Nephron (organoid): Measurements from ENCODE around the gene ITGB1BP1.

Source experiments
- H3K27ac Mint-ChIP-seq, 3 experiments: 2 replicates each; pipeline ENCODE4 v1.8.0; 2020; ENCODE audit warnings: mixed read lengths in 3 of 3, mild to moderate bottlenecking in 2 of 3, moderate library complexity in 1 of 3
- H3K27me3 Mint-ChIP-seq: 2 replicates; pipeline ENCODE4 v1.8.0; 2021; ENCODE audit warnings: low read depth, mild to moderate bottlenecking, moderate library complexity, mixed read lengths
- H3K36me3 Mint-ChIP-seq: 2 replicates; pipeline ENCODE4 v1.8.0; 2020; ENCODE audit warnings: low read depth, mixed read lengths
- H3K4me1 Mint-ChIP-seq: 2 replicates; pipeline ENCODE4 v1.8.0; 2020; ENCODE audit warnings: mixed read lengths
- H3K4me3 Mint-ChIP-seq, 3 experiments: 2 replicates each; pipeline ENCODE4 v1.8.0; 2020; ENCODE audit warnings: mild to moderate bottlenecking in 3 of 3, mixed read lengths in 3 of 3, moderate library complexity in 2 of 3
- H3K9me3 Mint-ChIP-seq: 2 replicates; pipeline ENCODE4 v1.8.0; 2020; ENCODE audit warnings: mixed read lengths
- TF ChIP-seq, protein P1 (sequence below), 3 experiments: fragments of 200-600 bp; sonication (generic); IDR thresholded peaks; one replicate each; pipeline ENCODE4 v1.5.0; 2021; ENCODE audit warnings: antibody characterized with exemption in 3 of 3; ENCODE audit not compliant: unreplicated experiment in 3 of 3

Gene ITGB1BP1

DNA sequence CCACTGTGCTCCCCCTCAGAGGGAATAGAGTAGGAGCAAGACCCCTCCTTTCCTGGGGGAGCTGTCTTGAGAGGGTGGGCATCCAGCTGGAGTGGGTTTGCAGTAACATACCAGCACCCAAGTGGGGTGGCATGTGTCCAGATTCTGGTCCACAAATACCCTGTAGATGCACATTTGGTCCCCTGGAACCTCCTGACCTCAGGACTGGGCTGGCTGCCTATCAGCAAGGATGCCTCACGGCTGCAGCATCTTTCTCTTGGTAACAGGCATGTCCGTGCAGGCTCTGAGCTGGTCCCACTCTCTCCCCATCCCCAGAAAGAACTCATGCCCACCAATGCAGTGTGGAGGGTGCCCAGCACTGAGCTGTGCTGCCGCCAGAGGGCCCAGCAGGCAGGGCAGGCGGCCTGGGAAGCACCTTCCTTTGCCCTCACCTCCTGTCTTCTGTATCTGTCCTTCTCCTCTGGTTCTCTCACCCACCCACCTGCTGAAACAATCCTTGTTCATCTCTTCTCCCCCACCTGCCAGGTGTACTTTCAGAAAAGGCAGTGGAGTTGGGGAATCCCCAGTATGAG is 47.4 kb downstream of the ITGB1BP1 start:
- peaks cover 7% of the 10 kb centered on the region for H3K4me1 Mint-ChIP-seq
- H3K27me3 Mint-ChIP-seq = no peaks in the 10 kb centered on the region
- peaks cover 62% of the 10 kb centered on the region for H3K36me3 Mint-ChIP-seq
- no peak overlapping the region for H3K4me3 Mint-ChIP-seq
- no peaks in the 10 kb centered on the region for H3K9me3 Mint-ChIP-seq
- H3K27ac Mint-ChIP-seq = peak overlapping the region in 1 of 3 experiments; percentile 48
- TF ChIP-seq, protein P1, sequence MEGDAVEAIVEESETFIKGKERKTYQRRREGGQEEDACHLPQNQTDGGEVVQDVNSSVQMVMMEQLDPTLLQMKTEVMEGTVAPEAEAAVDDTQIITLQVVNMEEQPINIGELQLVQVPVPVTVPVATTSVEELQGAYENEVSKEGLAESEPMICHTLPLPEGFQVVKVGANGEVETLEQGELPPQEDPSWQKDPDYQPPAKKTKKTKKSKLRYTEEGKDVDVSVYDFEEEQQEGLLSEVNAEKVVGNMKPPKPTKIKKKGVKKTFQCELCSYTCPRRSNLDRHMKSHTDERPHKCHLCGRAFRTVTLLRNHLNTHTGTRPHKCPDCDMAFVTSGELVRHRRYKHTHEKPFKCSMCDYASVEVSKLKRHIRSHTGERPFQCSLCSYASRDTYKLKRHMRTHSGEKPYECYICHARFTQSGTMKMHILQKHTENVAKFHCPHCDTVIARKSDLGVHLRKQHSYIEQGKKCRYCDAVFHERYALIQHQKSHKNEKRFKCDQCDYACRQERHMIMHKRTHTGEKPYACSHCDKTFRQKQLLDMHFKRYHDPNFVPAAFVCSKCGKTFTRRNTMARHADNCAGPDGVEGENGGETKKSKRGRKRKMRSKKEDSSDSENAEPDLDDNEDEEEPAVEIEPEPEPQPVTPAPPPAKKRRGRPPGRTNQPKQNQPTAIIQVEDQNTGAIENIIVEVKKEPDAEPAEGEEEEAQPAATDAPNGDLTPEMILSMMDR (IDR thresholded peaks at IDR 0.05; ENCODE audit: unreplicated experiment in 3 of 3) = no peak

DNA sequence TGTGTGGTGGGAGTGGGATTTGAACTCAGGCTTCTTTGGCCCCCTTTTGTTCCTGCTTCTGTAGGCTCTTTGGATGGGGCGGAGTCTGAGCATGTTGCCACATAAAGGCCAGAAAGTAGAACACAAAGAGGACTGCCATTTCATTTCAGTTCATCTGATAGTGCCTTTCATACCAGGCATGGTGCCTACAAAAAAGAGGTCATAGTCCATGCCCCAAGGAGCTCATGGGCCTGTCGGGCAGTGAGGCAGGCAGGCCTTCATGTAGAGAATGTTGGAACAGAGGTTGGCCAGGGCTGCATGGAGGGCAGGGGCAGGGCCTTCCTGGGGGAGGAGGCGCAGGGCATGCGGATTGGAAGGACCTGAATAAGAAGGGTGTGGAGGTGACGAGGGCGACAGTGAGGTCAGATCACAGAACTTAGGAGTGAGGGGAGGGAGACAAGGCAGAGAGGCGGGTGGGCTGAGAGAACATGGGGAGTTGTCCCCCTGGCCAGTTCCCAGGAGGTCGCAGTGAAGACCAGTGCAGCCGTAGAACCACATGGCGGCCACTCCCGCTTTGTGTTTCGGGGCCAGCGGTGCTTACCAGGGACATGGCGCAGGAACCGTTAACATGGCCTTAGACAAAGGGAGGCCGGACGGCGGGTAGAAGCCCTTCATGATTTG is 49.1 kb downstream of the ITGB1BP1 start:
- Mint-ChIP-seq H3K27me3 (peaks cover 4% of the 10 kb centered on the region), H3K4me3 (no peak overlapping the region), H3K36me3 (peaks cover 72% of the 10 kb centered on the region), H3K4me1 (peaks cover 17% of the 10 kb centered on the region), H3K27ac (peak overlapping the region in 2 of 3 experiments; percentile 40 to 60), H3K9me3 (no peaks in the 10 kb centered on the region)
- TF ChIP-seq, protein P1 (IDR thresholded peaks at IDR 0.05; ENCODE audit: unreplicated experiment in 3 of 3) = no peak

DNA sequence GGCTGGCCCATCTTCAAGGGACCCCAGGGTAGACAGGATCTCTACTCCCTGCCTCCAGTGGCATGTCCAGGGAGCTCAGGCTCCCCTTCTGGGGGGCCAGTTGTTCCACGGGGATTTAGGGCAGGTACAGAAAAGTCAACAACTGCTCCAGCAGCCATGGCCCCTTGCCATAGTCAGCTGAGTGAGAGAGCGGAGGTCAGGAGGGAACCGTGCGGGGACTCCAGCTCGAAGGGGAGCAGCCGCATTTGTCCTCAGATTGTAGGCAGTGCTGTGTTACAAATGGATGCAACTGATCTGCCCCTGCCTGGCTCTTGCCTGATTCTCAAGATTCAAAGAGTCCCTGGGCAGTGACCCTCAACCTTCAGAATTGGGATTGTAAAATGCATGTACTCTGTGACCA is 49.9 kb downstream of the ITGB1BP1 start:
- H3K27me3 Mint-ChIP-seq = peaks cover 5% of the 10 kb centered on the region
- H3K27ac Mint-ChIP-seq = peak overlapping the region in 2 of 3 experiments; percentile 40 to 60
- H3K4me3 Mint-ChIP-seq = no peak overlapping the region
- peaks cover 17% of the 10 kb centered on the region for H3K4me1 Mint-ChIP-seq
- H3K36me3 Mint-ChIP-seq = peaks cover 73% of the 10 kb centered on the region
- H3K9me3 Mint-ChIP-seq = no peaks in the 10 kb centered on the region
- TF ChIP-seq, protein P1 (IDR thresholded peaks at IDR 0.05; ENCODE audit: unreplicated experiment in 3 of 3) = no peak

DNA sequence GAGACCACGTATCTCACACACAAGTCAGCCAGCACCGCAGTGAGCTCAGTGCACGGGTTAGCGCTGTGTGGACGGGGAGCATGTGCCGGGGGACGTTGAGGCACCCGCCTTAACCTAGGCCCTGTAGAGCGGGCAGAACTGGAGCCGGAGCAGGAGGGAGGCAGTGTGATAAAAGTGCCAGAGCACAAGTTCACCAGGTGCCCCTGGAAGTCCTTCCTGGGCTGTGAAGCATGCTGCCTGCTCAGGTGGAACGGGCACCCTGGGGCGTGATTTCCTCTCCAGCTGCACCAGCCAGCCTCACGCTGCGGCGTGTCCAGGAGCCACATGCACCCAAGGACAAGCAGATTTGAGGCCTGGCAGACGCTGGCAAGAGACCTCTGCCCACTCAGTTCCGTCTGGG is 50.3 kb downstream of the ITGB1BP1 start:
- TF ChIP-seq, protein P1 (IDR thresholded peaks at IDR 0.05; ENCODE audit: unreplicated experiment in 3 of 3) = no peak

DNA sequence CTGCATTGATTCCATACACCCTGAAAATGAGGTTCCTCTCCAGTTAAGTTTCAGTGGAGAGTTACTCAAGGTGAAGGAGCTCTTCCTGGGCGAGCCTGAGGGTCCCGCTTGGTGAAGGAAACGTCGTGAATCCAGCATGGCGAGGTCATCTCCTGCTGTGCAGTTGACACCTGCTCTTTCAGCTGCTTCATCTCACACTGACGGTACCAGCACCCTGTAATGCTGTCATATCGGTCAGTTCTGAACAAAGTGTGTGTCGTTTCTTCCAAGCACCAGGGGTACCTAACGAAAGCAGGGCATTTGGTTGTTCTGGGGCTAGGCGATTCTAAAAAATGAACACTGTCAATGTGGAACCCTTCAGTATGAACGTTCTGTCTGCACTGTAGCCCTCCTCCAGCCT is 52.6 kb downstream of the ITGB1BP1 start:
- no peaks in the 10 kb centered on the region for H3K9me3 Mint-ChIP-seq
- peak overlapping the region in 2 of 3 experiments; percentile 13 to 42 for H3K27ac Mint-ChIP-seq
- H3K4me1 Mint-ChIP-seq = peaks cover 17% of the 10 kb centered on the region
- H3K27me3 Mint-ChIP-seq = peaks cover 5% of the 10 kb centered on the region
- TF ChIP-seq, protein P1 (IDR thresholded peaks at IDR 0.05; ENCODE audit: unreplicated experiment in 3 of 3) = no peak
- peaks cover 84% of the 10 kb centered on the region for H3K36me3 Mint-ChIP-seq
- no peak overlapping the region for H3K4me3 Mint-ChIP-seq

More for the DNA sequence above, 50.3 kb downstream of the ITGB1BP1 start:
- no peak overlapping the region for H3K4me3 Mint-ChIP-seq
- no peaks in the 10 kb centered on the region for H3K9me3 Mint-ChIP-seq
- H3K27me3 Mint-ChIP-seq = peaks cover 5% of the 10 kb centered on the region
- peak overlapping the region in 1 of 3 experiments; percentile 60 for H3K27ac Mint-ChIP-seq
- peaks cover 17% of the 10 kb centered on the region for H3K4me1 Mint-ChIP-seq
- peaks cover 76% of the 10 kb centered on the region for H3K36me3 Mint-ChIP-seq

DNA sequence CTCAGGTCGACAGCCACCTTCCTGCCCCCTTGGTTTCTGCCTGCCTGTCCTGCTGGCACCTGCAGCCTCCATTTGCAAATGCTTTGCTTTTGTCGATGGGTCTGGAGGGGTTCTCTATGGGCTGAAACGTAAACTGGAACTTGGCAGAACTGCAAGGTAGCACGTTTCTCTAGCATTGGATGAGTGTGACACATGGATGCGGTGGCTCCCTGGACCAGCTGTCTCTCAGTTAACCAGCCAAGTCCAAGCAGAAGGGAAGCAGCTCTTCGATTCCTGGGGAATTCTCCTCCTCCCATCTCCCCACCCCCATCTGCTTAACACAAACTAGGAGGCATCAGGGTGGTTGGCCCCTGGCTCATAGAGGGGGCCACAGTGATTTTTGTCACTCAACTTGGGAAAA is 57.3 kb downstream of the ITGB1BP1 start:
- Mint-ChIP-seq H3K36me3 (peaks cover 81% of the 10 kb centered on the region), H3K27me3 (peaks cover 5% of the 10 kb centered on the region), H3K9me3 (no peaks in the 10 kb centered on the region), H3K4me3 (no peak overlapping the region), H3K4me1 (peaks cover 11% of the 10 kb centered on the region), H3K27ac (peak overlapping the region in 1 of 3 experiments; percentile 26)
- TF ChIP-seq, protein P1 (IDR thresholded peaks at IDR 0.05; ENCODE audit: unreplicated experiment in 3 of 3) = no peak
